GM11168 (cell line): ENCODE results near the gene MAP2K5.

ENCODE experiments used
- in situ Hi-C: fragments of 300-500 bp; cut with MboI; formaldehyde crosslinking; loops from one replicate; pipeline ENCODE4 v1.12.0; 2022; ENCODE audit warnings: low sequenced_read_pairs; ENCODE audit not compliant: unreplicated experiment

MAP2K5 gene

DNA sequence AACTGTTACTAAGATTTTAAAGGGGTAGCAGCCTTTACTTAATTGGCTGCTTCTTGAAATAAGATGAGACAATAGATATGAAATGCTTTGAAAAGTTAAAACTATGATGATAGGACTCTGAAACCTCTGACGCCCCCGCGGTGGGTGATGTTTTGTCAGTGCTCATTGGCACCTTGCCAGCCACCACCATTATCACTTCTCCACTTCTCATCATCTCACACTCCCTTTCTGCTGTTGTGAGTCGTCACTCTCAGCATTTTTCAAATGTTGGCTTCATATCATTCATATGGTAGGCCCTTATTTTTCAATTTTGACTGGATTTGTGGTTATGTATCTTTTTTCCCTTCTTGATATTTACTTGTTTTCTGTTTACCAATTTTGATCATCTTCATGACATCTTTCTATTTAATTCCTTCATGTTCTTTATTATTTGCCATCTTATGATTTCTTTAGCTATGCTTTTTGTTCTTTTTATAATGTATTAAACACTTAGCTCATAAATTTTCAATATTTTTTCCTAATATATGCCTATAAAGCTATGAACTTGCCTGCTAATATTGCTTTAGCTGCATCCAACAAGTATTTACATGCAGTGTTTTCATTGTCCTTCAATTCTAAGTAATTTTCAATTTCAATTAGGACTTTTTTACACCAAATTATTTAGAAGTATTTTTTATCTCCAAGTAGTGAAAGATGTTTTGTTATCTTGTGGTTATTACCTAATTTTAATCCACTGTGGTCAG is 252.5 kb downstream of the MAP2K5 start:
- in situ Hi-C loops = no loop called here

DNA sequence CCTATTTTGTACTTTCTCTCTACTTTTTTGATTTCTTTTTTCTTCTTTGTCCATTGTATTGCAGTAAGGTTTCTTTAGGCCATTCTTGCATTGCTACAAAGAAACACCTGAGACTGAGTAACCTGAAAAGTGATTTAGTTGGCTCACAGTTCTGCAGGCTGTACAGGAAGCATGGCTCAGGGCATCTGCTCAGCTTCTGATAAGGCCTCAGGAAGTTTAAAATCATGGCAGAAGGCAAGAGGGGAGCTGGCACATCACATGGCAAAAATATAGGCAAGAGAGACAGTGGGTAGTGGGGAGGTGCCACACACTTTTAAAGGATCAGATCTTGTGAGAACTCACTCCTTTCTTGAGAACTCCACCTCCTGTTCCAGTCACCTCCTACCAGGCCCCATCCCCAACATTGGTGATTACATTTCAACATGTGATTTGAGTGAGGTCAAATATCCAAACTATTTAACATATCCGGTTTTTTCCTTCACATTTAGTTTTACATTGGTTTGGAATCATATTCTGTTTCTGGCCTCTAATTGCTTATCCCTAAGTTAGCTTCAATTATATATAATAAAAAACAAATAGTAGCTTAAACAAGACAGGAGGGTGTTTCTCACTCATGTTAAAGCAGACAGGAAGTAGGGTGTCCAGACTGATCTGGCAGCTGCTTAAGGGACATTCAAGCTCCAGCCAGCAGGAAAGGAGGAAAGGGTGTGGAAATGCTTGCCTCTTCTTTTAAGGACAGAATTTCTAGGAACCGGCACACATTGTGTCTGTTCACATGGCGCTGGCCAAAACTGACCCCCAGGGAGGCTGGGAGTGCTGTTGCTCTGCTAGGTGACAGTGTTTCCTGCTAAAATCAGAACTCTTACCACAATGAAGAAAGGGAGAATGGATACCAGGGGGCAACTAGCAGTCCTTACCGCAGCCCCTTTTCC is 254.0 kb downstream of the MAP2K5 start:
- in situ Hi-C loops = no loop called here

DNA sequence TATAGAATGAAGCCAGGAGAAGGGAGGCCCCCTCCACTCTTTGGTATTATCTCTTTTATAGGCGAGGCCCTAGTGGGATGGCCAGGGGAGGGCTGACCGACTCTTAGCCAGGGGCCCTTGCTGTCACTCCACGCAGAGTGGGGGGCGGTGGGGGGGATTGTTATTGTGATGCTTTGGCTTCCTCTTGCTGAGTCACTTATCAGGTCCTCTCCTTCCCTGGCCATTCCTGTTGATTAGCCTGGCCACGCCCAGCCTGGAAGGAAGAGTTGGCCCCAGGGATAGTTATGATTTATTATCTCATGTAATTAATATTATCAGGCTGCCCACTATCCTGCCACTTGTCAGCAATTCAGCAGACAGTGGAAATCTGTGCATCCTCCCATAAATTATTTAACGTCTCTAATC is 257.3 kb downstream of the MAP2K5 start:
- in situ Hi-C loops = no loop called here

DNA sequence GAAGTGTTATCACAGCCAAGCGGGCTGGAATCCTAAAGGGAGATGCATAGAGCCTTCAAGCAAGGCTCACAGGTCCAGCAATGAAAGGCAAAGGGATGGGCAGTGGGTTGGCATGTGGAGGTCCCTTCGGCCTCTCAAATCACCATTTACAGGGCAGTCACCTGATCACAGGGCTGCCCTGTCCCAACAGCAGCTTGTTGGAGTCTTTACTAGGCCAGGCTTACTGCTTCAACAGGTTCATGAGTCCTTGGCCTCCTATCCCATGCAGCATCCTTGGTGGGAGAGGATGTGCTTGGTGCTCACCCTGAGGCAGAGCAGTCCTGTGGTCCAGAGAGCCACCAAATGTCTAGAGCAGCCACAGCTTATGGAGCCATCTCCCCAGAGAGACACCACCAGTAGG is 258.6 kb downstream of the MAP2K5 start:
- in situ Hi-C loops = no loop called here

DNA sequence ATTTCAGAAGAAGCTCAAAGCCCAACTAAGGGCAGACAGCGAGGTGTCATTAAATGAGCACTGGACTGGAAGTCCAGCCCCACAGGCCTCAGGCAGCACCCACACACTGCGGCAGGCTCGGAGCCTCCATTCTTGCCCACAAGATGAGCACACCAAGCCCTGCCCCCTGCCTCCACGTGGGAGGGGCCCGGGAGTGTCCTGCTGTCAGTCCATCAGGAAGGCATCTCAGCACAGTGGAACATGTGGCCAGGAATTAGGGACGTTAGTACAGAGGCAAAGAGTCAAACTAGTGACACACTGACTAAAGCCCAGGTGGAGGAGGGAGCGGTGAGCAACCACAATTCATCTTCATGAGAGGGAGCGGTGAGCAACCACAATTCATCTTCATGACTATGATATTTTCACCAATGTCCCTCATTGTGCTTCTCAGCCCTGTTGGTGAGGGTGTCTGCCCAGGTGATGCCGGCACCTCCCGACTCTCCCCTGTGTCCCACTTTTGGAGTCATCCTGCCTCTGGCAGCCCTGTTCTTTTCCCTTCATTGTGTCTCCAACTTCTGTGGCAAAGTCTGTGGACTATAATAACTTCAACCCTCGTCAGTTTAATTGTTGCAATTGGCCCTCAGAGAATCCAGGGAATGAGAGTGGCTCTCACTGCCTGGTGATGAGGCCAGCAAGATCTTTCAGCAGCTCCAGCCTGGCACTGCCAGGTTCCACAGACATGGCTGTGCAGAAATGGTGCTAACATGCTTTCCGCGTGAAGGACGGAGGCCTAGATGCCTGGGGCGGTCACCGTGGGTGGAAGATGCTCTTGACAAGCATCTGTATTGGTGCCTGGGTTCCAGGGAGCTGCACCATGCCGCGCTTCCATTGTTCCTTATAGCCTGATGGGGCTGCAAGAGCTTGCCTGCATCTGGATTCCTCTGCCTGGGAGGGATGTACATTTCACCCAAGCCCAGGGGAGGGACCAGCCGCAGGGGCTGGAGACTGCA is 259.7 kb downstream of the MAP2K5 start:
- in situ Hi-C loops = no loop called here

DNA sequence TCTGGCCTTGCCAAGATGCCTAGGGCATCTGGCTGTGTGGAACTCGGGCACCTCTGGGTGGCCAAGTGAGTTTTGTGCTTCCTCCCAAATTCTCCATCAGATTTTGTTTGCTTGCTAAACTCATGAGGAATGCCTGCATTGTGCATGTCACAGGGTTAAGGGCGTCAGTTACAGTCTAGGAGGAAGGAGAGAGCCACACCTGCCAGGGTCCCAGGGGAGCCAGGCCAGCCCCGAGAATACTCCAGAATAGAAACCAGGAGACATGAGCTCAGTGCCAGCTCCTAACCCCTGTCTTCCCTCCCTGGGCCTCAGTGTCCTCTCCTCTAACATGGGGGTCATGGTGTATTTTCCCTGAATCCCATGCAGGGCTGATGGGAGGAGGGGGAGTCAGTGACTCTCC is 260.8 kb downstream of the MAP2K5 start:
- in situ Hi-C loops = no loop called here

DNA sequence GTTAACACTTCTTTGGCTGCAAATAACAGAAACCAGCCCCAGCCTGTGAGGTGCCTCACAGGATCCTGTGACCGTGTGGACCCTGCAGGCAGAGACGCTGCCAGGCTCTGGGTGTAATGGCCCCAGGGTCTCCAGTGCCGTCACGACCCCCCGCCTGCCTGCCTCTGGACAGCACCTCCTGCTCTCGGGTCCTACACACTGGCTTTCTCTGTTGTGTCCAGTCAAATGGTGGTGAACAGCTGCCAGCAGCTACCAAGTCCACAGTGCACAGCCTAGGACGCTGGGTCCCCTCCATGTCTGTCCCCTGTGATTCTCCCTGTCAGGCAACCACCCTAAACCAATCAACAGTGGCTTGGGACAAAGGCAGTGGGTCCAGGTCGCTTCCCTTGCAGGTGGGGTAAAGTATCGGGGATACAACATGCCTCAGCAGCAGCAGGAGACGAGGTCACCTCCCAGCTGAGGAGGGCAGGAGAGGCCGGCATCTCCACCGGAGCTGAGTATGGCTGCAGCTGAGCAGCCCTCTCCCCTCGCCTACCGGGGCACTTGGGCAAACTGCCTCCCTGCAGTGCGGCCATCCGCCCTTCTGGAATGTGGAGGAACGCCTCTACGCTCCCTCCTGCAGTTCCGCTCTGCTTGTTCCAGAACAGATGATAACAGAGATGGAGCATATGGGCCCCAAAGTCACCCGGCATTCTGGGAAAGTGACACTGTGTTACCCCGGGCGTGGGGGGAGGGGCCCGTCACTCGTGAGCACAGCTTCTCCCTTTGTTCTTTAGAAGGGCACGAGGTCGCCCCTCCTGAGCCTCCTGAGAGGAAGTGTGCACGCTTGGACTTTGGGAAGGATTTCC is 261.7 kb downstream of the MAP2K5 start:
- in situ Hi-C loops = no loop called here

DNA sequence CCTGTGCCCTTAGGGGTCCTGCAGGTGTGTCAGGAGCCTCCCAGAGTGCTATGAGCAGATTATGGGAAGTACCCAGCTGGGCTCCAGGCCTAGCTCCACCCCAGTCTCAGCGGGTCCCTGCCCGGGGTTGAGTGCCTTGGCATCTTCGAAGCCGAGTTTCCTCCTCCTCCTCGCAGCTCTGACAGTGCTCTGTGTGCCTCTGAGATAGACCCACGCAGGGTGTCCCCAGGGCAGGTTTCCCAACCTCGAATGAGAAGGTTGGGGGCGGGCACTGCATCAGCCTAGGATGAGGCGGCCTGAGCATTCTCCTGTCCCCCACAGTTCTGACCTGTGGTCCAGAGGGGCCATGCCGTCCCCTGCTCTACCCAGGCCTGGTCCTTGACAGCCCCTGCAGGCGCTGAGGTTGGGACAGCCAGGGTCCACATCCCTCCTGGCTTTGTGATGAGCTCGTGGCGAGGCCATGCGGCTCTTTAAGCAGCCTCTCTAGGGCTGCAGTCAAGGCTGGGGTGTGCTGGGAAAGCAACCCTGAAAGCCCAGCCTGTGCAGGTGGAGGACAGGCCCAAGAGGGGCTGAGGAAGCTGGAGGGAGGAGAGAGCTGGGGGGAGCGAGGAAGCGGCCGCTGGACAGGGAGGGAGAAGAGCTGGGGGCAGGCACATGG is 262.6 kb downstream of the MAP2K5 start:
- in situ Hi-C loops = no loop called here

DNA sequence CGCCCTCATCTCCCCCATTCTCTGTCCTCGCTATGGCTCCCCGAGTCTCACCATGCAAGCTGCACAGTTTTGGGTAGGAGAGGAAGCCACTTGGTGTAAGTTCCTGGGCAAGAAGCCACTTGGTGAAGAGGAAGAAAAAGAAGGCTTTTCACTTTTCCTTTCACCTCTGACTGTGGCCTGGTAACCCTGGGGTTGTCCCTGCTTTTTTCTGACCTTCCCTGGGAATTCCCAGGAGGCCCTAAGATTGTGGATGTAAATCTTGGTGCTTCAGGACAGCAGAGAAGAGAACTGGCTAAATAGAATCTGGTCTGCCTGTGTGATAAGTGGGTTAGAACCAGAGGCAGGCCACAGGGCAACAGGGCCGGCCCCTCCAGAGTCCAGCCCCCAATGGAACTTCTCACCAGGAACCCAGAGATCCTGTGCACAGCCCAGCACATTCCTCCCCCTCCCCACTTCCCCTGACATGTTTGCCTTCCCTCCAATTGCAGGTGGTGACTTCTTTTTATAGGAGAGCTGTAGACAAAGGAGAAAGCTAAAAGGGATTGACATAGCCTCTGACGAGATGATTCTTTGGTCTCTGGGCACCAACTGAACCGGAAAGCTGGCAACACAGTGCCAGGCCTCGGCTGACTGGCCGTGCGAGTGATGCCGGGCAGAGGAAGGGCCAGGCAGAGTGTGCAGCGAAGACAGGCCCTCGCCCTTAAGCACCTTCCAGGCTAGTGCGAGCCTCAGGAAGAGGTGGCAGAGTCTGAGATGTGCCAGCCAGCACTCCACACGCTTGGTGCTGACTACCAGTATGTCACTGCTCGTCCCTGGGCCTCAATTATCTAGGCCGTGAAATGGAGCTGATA is 263.4 kb downstream of the MAP2K5 start:
- in situ Hi-C loops = no loop called here

DNA sequence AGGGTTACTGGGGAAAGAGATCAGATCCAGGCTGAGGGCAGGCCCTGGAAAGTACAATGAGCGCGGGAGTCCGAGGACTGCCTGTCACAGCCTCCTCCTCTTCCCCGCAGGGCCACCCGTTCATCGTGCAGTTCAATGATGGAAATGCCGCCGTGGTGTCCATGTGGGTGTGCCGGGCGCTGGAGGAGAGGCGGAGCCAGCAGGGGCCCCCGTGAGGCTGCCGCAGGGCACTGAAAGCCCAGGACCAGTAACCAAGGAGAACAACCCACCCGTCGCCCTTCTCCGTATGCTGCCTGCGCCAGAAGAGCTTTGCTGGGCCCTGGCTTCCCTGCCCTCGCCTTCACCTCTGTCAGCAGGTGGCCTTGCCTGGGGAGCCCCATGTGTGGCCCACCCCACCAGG is 264.0 kb downstream of the MAP2K5 start:
- in situ Hi-C loops = no loop called here

DNA sequence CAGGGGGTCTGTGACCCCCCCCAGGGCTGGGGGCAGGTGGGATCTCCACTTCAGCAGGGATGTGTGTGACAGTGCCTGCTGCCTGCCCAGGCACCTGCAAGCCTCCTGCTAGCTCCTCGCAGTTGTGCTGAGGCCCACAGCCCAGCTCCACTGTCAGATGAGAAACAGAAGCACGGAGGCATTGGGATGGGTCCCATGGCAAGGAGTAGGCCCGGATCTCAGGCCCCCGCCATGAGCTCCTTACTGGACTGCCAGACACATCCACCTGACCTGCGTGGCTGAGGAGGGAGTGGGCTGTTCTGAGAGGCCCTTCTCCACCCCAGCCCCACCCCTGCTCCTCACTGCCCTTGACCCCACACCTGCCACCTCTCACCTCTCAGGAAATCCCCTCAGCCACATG is 264.6 kb downstream of the MAP2K5 start:
- in situ Hi-C loops = no loop called here

DNA sequence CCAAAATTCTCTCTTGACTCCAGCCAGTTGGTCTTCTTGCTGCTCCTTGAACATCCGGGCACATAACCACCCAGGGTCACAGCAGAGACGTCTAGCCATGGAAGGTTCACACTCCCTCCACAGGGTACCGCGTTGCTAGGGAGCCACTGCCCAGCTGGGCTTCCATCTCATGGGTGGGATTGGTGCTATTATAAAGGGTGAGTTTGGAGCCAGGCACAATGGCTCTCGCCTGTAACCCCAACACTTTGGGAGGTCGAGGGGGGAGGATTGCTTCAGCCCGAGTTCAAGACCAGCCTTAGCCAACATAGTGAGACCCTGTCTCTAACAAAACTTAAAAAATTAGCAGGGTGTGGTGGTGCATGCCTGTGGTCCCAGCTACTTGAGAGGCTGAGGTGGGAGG is 265.3 kb downstream of the MAP2K5 start:
- in situ Hi-C loops = no loop called here

DNA sequence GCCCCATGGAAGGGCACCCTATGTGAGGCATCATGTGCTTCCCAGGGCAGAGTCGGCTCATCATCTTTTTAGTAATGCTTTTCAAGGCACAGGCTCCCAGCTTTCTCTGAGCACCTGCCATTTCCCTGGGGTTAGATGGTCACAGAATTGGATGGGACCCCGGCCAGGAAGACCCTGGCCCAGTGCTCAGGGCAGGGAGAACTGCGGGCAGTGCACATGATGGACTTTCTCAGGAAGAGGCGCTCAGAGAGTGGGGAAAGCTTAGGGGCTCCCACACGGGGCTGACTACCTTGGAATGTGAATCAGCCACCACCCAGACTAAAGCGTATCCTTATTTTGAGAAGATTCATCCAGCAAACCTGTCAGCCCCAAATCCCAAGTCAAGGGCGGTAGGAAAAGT is 266.3 kb downstream of the MAP2K5 start:
- in situ Hi-C loops = no loop called here

DNA sequence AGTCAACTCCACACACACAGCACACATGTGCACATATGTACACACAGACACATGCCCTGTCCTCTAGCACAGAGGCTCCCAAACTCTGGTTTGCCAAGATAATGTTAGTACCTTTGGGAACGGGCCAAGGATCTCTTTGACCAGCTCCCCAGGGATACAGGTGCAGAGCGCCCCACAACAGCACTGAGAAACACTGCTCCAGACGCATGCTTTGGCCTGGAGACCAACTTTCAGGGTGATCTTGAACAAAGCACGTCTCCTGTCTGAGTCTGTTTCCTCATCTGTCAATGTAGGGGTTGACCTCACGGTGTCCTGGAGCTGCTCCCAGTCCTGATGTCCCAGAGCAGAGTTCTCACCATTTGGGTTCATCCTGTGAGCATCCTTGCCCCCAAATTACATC is 266.9 kb downstream of the MAP2K5 start:
- in situ Hi-C loops = no loop called here

DNA sequence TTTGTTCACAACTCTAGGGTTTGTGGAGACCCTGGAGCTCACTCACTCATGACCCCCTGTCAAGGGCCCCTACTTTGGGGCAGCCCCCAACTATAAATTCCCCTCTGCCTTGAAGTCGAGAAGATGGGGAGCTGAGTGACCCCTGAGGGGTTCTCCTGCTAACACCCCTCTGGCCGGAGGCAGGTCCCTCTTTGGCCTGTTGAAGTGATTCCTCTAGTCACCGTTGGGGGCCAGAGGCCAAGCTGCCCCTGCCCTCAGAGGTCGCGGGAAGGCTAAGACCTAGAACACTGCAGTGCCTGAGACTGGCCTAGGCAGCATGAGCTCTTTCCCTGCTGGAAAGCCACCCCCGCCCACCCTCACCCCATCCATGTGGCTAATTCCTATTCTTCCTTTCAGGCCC is 267.4 kb downstream of the MAP2K5 start:
- in situ Hi-C loops = no loop called here

DNA sequence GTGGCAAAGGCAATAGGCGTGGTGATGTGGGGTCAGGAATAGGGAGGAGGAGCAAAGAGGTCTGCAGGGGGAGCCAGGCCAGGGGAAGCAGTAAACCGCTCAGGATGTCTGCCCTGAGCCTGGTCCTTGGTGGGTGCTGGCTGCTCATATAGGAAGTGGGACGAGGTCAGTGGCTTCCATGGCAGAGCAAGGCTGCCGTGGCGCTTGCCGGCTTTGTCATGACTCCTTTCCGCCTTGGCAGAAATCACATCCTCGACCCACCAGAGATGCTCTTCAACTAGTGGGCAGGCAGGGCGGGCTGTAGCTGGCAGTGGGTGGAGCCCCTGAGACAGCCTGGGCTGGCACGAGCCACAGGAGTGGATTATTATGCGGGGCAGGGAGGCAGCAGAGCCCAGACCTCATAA is 269.7 kb downstream of the MAP2K5 start:
- in situ Hi-C loops = no loop called here

DNA sequence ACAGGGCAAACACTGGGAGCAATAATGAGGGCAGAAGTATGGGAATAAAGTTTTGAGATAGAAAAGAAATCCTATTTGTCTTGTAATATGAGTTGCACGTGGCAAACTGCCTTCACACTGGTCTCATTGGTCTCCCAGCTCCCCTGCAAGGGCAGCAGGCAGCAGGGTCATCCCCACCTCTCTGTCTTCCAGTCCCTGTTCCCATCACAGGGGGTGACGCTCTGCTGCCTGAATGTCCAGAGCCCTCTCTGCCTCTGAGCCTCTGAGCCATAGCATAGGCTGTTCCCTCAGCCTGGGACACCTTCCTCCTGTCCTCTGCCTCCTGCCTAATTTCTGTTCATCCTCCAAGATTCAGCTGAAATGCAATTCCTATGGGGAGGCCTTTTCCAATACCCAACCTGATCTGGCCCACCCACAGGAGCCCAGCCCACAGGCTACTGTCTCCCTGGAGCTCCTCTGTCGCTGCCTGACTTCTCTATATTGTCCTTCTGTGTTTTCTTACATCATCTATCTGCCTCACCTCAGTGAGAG is 270.7 kb downstream of the MAP2K5 start:
- in situ Hi-C loops = no loop called here

DNA sequence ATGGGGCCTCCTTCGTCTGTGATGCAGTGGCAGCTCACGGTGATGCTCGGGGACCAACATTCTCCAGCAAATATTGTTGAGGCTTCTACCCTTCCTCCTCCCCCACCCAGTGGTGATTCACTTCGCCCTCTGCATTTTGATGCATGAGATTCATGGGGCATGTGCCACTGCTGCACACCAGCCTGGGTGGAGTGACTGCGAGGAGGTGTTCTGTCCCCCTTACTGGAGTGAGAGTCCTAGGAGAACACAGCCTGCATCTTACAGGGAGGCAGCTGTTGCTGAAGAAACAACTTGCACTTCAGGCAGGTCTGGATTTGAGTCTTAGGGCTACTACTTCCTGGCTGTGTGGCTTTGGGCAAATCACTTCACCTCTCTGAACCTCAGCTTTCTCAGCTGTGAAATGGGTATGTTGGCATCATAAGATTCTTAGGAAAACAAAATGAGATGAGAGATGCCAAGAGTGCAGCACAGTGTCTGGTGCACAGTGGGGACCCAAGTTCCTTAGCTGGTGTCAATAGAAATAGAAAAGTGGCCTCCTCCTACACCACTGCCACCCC is 272.6 kb downstream of the MAP2K5 start:
- in situ Hi-C loops = no loop called here
